DND-41 (cell line): ENCODE data around the gene SLIT1.

ENCODE experiments used
- ATAC-seq: fragments of 200-7000 bp; cut with Tn5 transposase; 3 replicates; pipeline ENCODE4 v1.9.1; 2021; ENCODE audit warnings: low read depth; ENCODE audit not compliant: insufficient read depth
- DNase-seq: peaks from one replicate; pipeline ENCODE4 v3.0.0-alpha.2; 2020
- H2AFZ ChIP-seq: 2 replicates; pipeline ENCODE4 v1.6.0; 2012; ENCODE audit warnings: low read depth, low read length
- H3K27ac ChIP-seq: 2 replicates; pipeline ENCODE4 v1.5.1; 2012; ENCODE audit warnings: low read length, inconsistent platforms
- H3K27me3 ChIP-seq: fragments of 200-600 bp; sonication (generic); 2 replicates; pipeline ENCODE4 v1.6.0; 2012; ENCODE audit warnings: low read length, mild to moderate bottlenecking, inconsistent platforms; ENCODE audit not compliant: insufficient read depth, poor library complexity
- H3K36me3 ChIP-seq: 2 replicates; pipeline ENCODE4 v1.5.1; 2012; ENCODE audit warnings: low read length, inconsistent platforms; ENCODE audit not compliant: insufficient read depth
- H3K4me1 ChIP-seq: 2 replicates; pipeline ENCODE4 v1.5.1; 2012; ENCODE audit warnings: mild to moderate bottlenecking, low read length; ENCODE audit not compliant: insufficient read depth
- H3K4me2 ChIP-seq: 2 replicates; pipeline ENCODE4 v1.6.0; 2012; ENCODE audit warnings: mild to moderate bottlenecking, moderate library complexity, low read length, inconsistent platforms; ENCODE audit not compliant: insufficient read depth
- H3K4me3 ChIP-seq, 2 experiments: fragments of 200-600 bp in 1 of 2; shearing (Covaris generic) in 1 of 2; 2 replicates each; pipeline ENCODE4 v1.5.1; 2012 to 2016; ENCODE audit warnings: inconsistent platforms in 2 of 2, low read length in 2 of 2, mild to moderate bottlenecking in 2 of 2, low read depth in 1 of 2, moderate library complexity in 1 of 2
- H3K79me2 ChIP-seq: 2 replicates; pipeline ENCODE4 v1.6.0; 2012; ENCODE audit warnings: low read length, inconsistent platforms; ENCODE audit not compliant: insufficient read depth
- H3K9ac ChIP-seq: 2 replicates; pipeline ENCODE4 v1.6.0; 2012; ENCODE audit warnings: low read depth, mild to moderate bottlenecking, inconsistent platforms, low read length, moderate library complexity
- H3K9me3 ChIP-seq: 2 replicates; pipeline ENCODE4 v1.5.1; 2012; ENCODE audit warnings: low read length, moderate library complexity, mild to moderate bottlenecking, inconsistent platforms; ENCODE audit not compliant: insufficient read depth, severe bottlenecking
- H4K20me1 ChIP-seq: 2 replicates; pipeline ENCODE4 v1.6.0; 2012; ENCODE audit warnings: low read length; ENCODE audit not compliant: insufficient read depth
- EZH2 ChIP-seq: IDR thresholded peaks from 3 replicates; pipeline ENCODE4 v1.6.1; 2012; ENCODE audit warnings: borderline replicate concordance, low read depth, mild to moderate bottlenecking, moderate library complexity, low read length, inconsistent platforms; ENCODE audit not compliant: severe bottlenecking
- TF ChIP-seq, protein P1 (sequence below): IDR thresholded peaks from 2 replicates; pipeline ENCODE4 v1.5.1; 2012; ENCODE audit warnings: borderline replicate concordance, low read length, moderate library complexity, mild to moderate bottlenecking; ENCODE audit not compliant: poor library complexity, severe bottlenecking; ENCODE audit errors: extremely low read depth

SLIT1 gene

GRCh38 chr10:97001183-97001991 lies 184.4 kb downstream of the SLIT1 start:
- no peak overlapping the region for H3K4me2 ChIP-seq
- H3K9me3 ChIP-seq, result no peaks in the 10 kb centered on the region
- no peaks in the 10 kb centered on the region for H3K36me3 ChIP-seq
- H3K4me1 ChIP-seq, result no peaks in the 10 kb centered on the region
- ATAC-seq (no peak), DNase-seq (no peak)
- no peak overlapping the region for H3K4me3 ChIP-seq
- no peak overlapping the region for H2AFZ ChIP-seq
- no peak overlapping the region for H3K9ac ChIP-seq
- H3K27me3 ChIP-seq, result no peaks in the 10 kb centered on the region
- TF ChIP-seq EZH2, result no peak
- TF ChIP-seq, protein P1, sequence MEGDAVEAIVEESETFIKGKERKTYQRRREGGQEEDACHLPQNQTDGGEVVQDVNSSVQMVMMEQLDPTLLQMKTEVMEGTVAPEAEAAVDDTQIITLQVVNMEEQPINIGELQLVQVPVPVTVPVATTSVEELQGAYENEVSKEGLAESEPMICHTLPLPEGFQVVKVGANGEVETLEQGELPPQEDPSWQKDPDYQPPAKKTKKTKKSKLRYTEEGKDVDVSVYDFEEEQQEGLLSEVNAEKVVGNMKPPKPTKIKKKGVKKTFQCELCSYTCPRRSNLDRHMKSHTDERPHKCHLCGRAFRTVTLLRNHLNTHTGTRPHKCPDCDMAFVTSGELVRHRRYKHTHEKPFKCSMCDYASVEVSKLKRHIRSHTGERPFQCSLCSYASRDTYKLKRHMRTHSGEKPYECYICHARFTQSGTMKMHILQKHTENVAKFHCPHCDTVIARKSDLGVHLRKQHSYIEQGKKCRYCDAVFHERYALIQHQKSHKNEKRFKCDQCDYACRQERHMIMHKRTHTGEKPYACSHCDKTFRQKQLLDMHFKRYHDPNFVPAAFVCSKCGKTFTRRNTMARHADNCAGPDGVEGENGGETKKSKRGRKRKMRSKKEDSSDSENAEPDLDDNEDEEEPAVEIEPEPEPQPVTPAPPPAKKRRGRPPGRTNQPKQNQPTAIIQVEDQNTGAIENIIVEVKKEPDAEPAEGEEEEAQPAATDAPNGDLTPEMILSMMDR, result no peak
- H3K79me2 ChIP-seq, result no peaks in the 10 kb centered on the region
- no peaks in the 10 kb centered on the region for H4K20me1 ChIP-seq
- no peak overlapping the region for H3K27ac ChIP-seq

DNA sequence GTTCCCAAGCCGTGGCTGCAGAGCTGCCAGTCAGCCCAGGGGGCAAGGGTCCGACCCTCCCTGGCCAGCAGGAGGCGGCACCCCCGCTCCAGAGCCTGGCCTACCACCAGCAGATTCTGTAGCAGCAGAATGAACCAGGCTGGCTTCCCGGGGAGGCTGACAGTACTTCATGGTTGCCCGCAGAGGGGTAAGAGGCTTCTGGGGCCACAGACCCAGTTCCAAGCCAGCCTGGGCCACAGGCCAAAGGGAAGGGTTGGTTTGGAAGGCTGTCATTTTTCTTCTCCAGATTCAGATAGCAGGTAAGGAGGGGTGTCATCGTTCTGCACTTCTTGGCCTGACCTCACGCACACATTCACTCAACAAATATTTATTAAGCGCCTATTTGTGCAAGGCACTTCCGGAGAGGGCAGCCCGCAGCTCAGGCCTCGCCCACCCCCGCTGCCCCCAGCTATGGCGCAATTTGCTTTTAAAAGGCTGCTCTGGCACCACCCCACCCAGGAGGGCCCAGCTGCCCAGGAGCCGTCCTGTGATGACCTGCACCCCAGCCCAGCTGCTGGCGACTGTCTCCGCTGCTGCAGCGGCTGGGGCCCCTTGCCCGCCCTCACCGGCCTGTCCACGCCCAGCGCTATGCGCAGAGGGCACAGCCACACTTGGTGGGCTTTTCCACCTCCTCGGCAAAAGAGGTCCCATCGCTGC lies 185.1 kb downstream of the SLIT1 start:
- DNase-seq (no peak), ATAC-seq (no peak)
- no peaks in the 10 kb centered on the region for H3K36me3 ChIP-seq
- no peak overlapping the region for H3K9ac ChIP-seq
- no peak overlapping the region for H3K4me3 ChIP-seq
- TF ChIP-seq EZH2, result no peak
- TF ChIP-seq, protein P1, result no peak
- H3K4me2 ChIP-seq, result no peak overlapping the region
- no peaks in the 10 kb centered on the region for H3K27me3 ChIP-seq
- no peak overlapping the region for H3K27ac ChIP-seq
- H3K9me3 ChIP-seq, result no peaks in the 10 kb centered on the region
- H2AFZ ChIP-seq, result no peak overlapping the region
- no peaks in the 10 kb centered on the region for H3K79me2 ChIP-seq
- no peaks in the 10 kb centered on the region for H3K4me1 ChIP-seq
- no peaks in the 10 kb centered on the region for H4K20me1 ChIP-seq

DNA sequence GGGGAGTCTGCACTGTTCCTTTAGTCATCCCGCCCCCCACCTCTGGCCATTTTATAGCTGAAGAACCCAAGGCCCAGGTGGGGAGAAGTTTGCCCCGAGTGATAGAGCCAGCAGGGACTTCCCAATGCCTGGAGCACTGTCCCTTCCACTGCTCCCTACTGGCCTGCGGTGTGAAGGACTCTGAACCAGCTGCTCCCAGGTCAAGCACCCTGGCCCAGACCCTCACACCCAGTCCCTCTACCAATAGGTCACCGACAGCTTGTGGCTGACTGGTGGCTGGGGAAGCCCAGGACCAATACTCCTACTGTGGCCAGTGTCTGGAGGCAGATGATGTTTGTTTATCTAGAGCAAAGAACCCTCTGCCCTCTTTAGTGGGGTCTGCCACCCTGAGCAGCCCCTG lies 185.8 kb downstream of the SLIT1 start:
- DNase-seq (no peak), ATAC-seq (no peak)
- no peak overlapping the region for H2AFZ ChIP-seq
- no peaks in the 10 kb centered on the region for H3K79me2 ChIP-seq
- H3K4me2 ChIP-seq, result no peak overlapping the region
- TF ChIP-seq, protein P1, result no peak
- TF ChIP-seq EZH2, result no peak
- no peaks in the 10 kb centered on the region for H3K9me3 ChIP-seq
- no peaks in the 10 kb centered on the region for H3K4me1 ChIP-seq
- no peaks in the 10 kb centered on the region for H4K20me1 ChIP-seq
- no peak overlapping the region for H3K4me3 ChIP-seq
- H3K27me3 ChIP-seq, result no peaks in the 10 kb centered on the region
- H3K9ac ChIP-seq, result no peak overlapping the region
- H3K36me3 ChIP-seq, result no peaks in the 10 kb centered on the region
- no peak overlapping the region for H3K27ac ChIP-seq
